T-helper 17 cell (primary cell): Measurements from ENCODE around the gene WWC1. TPM values are rescaled to one million over a fixed set of nuclear protein-coding genes. Genes with fewer than 3 reads are reported as not detected.
"Not testable (repeated sequence)": the region's sequence is repeated elsewhere in the genome, so short reads cannot be mapped to it uniquely, and the experiment has no call there.

Experiments
- ATAC-seq: fragments of 150-1000 bp; cut with Tn5 transposase; 2 replicates; pipeline ENCODE4 v1.10.0; 2021; ENCODE audit warnings: mild to moderate bottlenecking, moderate library complexity
- DNase-seq, 3 donors: peaks; one replicate each; pipeline versions ENCODE4 v3.0.0 to v3.0.0-alpha.2; 2020 to 2021
- H3K9me3 ChIP-seq: one replicate; pipeline ENCODE4 v1.7.0; 2013; ENCODE audit warnings: low read length, mild to moderate bottlenecking; ENCODE audit not compliant: control insufficient read depth, poor library complexity, severe bottlenecking
- H3K27ac Mint-ChIP-seq: one replicate; pipeline ENCODE4 v1.8.0; 2022; ENCODE audit warnings: mild to moderate bottlenecking, moderate library complexity, mixed read lengths
- H3K27me3 Mint-ChIP-seq: one replicate; pipeline ENCODE4 v1.8.0; 2022; ENCODE audit warnings: mixed read lengths
- H3K36me3 Mint-ChIP-seq: one replicate; pipeline ENCODE4 v1.8.0; 2022; ENCODE audit warnings: low read depth, mixed read lengths
- H3K4me1 Mint-ChIP-seq: one replicate; pipeline ENCODE4 v1.8.0; 2022; ENCODE audit warnings: mild to moderate bottlenecking, mixed read lengths
- H3K4me3 Mint-ChIP-seq: one replicate; pipeline ENCODE4 v1.8.0; 2022; ENCODE audit warnings: mild to moderate bottlenecking, moderate library complexity, mixed read lengths
- total RNA-seq, 4 donors: library from RNA in 2 of 4; stranded (reverse) in 2 of 4; gene quantifications; one replicate each; pipeline ENCODE4 v1.2.3 and lab custom pipeline; 2022 to 2026

Gene WWC1
- total RNA-seq, 2 donors from 2014 or later: 5.4 TPM

DNA sequence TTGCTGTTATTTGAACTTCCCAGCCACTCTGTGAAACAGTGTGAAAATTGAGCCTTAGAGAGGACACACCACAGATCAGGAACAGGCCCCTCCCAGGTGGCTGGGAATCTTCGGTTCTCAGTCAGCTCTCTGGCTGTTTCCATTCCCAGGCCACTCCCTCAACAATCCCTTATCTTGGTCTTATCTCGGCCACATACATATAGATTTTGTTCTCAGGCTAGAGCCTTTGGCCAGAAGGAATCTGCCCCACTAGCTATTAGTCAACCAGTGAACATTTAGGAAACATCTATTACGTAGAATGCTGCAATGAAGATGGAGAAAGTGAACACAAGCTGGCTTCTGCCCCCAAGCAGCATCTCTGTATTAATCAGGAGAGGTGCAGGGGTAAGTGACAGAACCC lies 21.0 kb upstream of the WWC1 start:
- H3K9me3 ChIP-seq: no peaks in the 10 kb centered on the region
- Mint-ChIP-seq H3K27me3 (peaks cover 44% of the 10 kb centered on the region), H3K4me3 (no peak overlapping the region), H3K4me1 (peaks cover 14% of the 10 kb centered on the region), H3K27ac (no peak overlapping the region), H3K36me3 (no peaks in the 10 kb centered on the region)
- DNase-seq (no peak), ATAC-seq (no peak)

GRCh38 chr5:168273056-168273980 lies 18.1 kb upstream of the WWC1 start:
- H3K9me3 ChIP-seq: no peaks in the 10 kb centered on the region
- Mint-ChIP-seq H3K36me3 (peaks cover 3% of the 10 kb centered on the region), H3K27me3 (peaks cover 55% of the 10 kb centered on the region), H3K27ac (no peak overlapping the region), H3K4me3 (no peak overlapping the region), H3K4me1 (peaks cover 14% of the 10 kb centered on the region)
- ATAC-seq (no peak), DNase-seq (no peak)

GRCh38 chr5:168274406-168274805 lies 17.0 kb upstream of the WWC1 start:
- no peak for ATAC-seq

GRCh38 chr5:168275940-168276339 lies 15.5 kb upstream of the WWC1 start:
- H3K9me3 ChIP-seq: no peaks in the 10 kb centered on the region
- H3K27me3 Mint-ChIP-seq: peaks cover 52% of the 10 kb centered on the region
- H3K27ac Mint-ChIP-seq: no peak overlapping the region
- H3K4me1 Mint-ChIP-seq: peaks cover 2% of the 10 kb centered on the region
- ATAC-seq (no peak), DNase-seq (no peak)
- no peak overlapping the region for H3K4me3 Mint-ChIP-seq
- peaks cover 3% of the 10 kb centered on the region for H3K36me3 Mint-ChIP-seq

More at GRCh38 chr5:168274406-168274805, 17.0 kb upstream of the WWC1 start:
- Mint-ChIP-seq H3K4me1 (peaks cover 4% of the 10 kb centered on the region), H3K4me3 (no peak overlapping the region), H3K27me3 (peaks cover 53% of the 10 kb centered on the region), H3K27ac (no peak overlapping the region), H3K36me3 (peaks cover 3% of the 10 kb centered on the region)
- no peak for DNase-seq
- H3K9me3 ChIP-seq: no peaks in the 10 kb centered on the region

- H3K9me3 ChIP-seq: no peaks in the 10 kb centered on the region
- H3K36me3 Mint-ChIP-seq: no peaks in the 10 kb centered on the region
- H3K27me3 Mint-ChIP-seq: peaks cover 27% of the 10 kb centered on the region
- H3K4me1 Mint-ChIP-seq: no peaks in the 10 kb centered on the region
- DNase-seq (no peak), ATAC-seq (no peak)
- H3K4me3 Mint-ChIP-seq: no peak overlapping the region
- no peak overlapping the region for H3K27ac Mint-ChIP-seq
Measured at GRCh38 chr5:168282120-168282519, 9.3 kb upstream of the WWC1 start.

DNA sequence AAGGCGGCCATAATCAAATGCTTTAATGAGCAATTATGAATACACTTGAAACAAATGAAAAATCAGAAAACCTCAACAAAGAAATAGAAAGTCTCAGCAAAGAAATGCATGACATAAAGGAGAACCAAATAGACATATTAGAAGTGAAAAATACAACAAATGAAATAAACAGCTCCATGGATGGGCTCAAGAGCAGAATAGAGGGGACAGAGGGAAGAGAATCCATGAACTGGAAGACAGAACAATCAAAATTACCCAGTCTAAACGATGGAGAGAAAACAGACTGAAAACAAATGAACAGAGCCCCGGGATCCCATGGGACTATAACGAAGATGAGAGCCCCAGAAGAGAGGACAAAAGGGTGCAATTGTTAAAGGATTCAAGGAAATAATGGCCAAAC lies 6.6 kb upstream of the WWC1 start:
- Mint-ChIP-seq H3K27ac (no peak overlapping the region), H3K36me3 (no peaks in the 10 kb centered on the region), H3K4me3 (no peak overlapping the region), H3K4me1 (peaks cover 1% of the 10 kb centered on the region), H3K27me3 (peaks cover 9% of the 10 kb centered on the region)
- ATAC-seq: no peak
- DNase-seq: no peak
- no peaks in the 10 kb centered on the region for H3K9me3 ChIP-seq

DNA sequence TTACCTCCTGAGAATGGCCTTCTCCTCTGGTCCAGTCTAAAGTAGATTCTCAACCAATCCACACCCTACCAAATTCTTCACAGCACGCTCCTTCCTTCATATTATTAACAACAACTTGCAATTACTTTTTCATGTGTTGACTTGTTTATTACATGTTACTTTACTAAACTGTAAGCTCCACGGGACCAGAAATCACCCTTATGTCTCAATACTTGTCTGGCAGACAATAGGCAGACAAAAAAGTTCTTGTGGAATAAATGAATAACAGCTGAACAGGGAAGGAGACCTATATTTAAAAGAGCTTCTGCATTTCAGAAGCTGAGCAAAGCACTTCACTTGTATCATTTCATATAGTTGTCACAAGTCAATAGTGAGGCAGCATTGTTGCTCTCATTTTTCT lies 5.7 kb upstream of the WWC1 start:
- no peak for ATAC-seq
- no peaks in the 10 kb centered on the region for H3K36me3 Mint-ChIP-seq
- no peaks in the 10 kb centered on the region for H3K9me3 ChIP-seq
- H3K27me3 Mint-ChIP-seq: peaks cover 8% of the 10 kb centered on the region
- peaks cover 7% of the 10 kb centered on the region for H3K4me1 Mint-ChIP-seq
- no peak for DNase-seq
- H3K27ac Mint-ChIP-seq: no peak overlapping the region
- no peak overlapping the region for H3K4me3 Mint-ChIP-seq

GRCh38 chr5:168286386-168286785 lies 5.1 kb upstream of the WWC1 start:
- peaks cover 8% of the 10 kb centered on the region for H3K27me3 Mint-ChIP-seq
- no peak overlapping the region for H3K4me3 Mint-ChIP-seq
- no peaks in the 10 kb centered on the region for H3K36me3 Mint-ChIP-seq
- DNase-seq: no peak
- peaks cover 9% of the 10 kb centered on the region for H3K4me1 Mint-ChIP-seq
- ATAC-seq: no peak
- no peaks in the 10 kb centered on the region for H3K9me3 ChIP-seq
- no peak overlapping the region for H3K27ac Mint-ChIP-seq

DNA sequence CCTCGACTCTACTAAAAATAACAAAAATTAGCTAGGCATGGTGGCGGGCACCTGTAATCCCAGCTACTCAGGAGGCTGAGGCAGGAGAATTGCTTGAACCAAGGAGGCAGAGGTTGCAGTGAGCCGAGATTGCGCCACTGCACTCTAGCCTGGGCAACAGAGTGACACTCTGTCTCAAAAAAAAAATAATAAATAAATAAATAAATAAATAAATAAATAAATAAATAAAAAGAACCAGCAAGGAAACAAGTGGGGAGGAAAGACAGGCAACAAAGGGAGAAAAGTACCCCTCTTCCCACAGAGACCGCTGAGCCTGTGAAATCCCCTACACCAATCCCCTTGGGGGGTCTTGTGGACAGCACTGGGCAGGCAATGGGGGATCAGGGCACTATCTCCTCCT lies 4.6 kb upstream of the WWC1 start:
- ATAC-seq, H3K27ac Mint-ChIP-seq, DNase-seq, H3K36me3 Mint-ChIP-seq, H3K4me1 Mint-ChIP-seq, H3K4me3 Mint-ChIP-seq, H3K27me3 Mint-ChIP-seq, H3K9me3 ChIP-seq: not testable (repeated sequence)

- ATAC-seq: no peak
- Mint-ChIP-seq H3K4me1 (peaks cover 9% of the 10 kb centered on the region), H3K27ac (no peak overlapping the region), H3K27me3 (no peaks in the 10 kb centered on the region), H3K4me3 (no peak overlapping the region), H3K36me3 (no peaks in the 10 kb centered on the region)
- DNase-seq: no peak
- no peaks in the 10 kb centered on the region for H3K9me3 ChIP-seq
Measured at GRCh38 chr5:168287362-168287761, 4.1 kb upstream of the WWC1 start.

DNA sequence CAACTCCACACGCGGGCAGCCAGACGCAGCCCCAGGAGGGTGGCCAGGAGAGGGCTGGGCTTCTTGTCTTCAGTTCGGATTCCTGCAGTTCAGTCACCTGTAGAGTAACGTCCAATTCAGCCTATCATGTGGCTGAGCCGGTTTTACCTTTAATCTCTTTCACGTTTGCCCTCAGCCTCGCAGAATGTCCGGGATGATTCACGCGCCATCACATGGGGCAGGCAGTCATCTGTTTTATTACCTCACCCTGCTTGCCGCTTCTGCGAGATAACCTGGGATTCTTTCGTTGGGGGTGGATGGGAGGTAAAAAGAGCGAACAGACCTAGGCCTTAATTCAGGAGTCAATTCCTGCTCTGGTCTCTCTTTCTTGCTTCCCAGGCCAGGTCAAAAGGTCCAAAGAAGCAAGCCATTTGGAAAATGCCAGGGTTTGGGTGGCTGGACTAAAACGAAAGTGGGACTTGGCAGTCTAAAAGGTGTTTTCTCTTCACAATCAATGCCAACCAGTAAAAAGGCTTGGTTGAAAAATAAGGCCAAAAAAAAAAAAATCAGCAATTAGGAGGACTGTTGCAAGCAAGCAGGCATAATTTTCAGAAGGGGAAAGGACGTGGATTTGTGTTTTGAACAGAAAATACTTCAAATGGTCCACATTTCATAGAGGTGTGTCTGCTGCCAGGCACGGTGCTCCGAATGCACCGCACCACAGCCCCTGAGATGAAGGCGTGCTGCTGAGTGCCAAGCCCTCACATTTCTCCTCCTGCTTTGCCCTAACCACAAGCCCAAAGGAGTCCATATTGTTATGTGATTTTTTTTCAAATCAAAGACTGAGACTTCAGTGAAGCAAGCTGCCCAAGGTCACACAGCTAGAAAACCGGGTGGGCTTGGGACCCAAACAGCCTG lies 2.8 kb upstream of the WWC1 start:
- Mint-ChIP-seq H3K4me3 (no peak overlapping the region), H3K36me3 (no peaks in the 10 kb centered on the region), H3K27me3 (no peaks in the 10 kb centered on the region), H3K27ac (no peak overlapping the region), H3K4me1 (peaks cover 13% of the 10 kb centered on the region)
- ATAC-seq (no peak), DNase-seq (no peak)
- H3K9me3 ChIP-seq: no peaks in the 10 kb centered on the region

GRCh38 chr5:168290902-168291341 lies 523 bp upstream of the WWC1 start:
- H3K27ac Mint-ChIP-seq: no peak overlapping the region
- ATAC-seq (no peak), DNase-seq (no peak)
- peak overlapping the region; percentile 82 for H3K4me3 Mint-ChIP-seq
- H3K36me3 Mint-ChIP-seq: no peaks in the 10 kb centered on the region
- no peaks in the 10 kb centered on the region for H3K9me3 ChIP-seq
- H3K4me1 Mint-ChIP-seq: peaks cover 13% of the 10 kb centered on the region
- H3K27me3 Mint-ChIP-seq: no peaks in the 10 kb centered on the region
